NCI-H69 (cell line): ENCODE results near the gene CATSPERE.
"Not testable (repeated sequence)": the region's sequence is repeated elsewhere in the genome, so short reads cannot be mapped to it uniquely, and the experiment has no call there.

Experiments used
- DNase-seq: peaks from one replicate; lab custom pipeline; 2025; lab: John Stamatoyannopoulos, UW

The CATSPERE gene

DNA sequence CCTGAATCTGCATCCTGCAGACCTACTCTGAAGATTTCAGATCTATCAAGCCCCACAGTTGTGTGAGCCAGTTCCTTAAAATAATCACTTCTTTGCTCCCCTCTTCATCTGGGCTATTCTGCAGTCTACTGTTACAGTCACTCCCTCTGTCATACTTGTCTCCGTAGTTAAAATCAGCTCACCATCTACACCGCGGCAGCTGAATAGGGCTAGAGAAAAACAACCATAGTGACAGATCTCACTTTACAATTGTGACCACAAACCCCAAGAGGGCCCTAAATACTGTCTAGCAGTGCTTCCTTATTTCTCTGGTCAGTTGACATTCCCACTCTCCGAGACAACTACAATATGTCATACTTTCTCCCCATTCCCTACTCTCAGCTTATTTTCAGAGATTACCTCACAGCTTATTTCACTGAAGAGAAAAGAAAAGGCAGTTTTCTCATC lies 204.7 kb downstream of the CATSPERE start:
- no peak for DNase-seq

DNA sequence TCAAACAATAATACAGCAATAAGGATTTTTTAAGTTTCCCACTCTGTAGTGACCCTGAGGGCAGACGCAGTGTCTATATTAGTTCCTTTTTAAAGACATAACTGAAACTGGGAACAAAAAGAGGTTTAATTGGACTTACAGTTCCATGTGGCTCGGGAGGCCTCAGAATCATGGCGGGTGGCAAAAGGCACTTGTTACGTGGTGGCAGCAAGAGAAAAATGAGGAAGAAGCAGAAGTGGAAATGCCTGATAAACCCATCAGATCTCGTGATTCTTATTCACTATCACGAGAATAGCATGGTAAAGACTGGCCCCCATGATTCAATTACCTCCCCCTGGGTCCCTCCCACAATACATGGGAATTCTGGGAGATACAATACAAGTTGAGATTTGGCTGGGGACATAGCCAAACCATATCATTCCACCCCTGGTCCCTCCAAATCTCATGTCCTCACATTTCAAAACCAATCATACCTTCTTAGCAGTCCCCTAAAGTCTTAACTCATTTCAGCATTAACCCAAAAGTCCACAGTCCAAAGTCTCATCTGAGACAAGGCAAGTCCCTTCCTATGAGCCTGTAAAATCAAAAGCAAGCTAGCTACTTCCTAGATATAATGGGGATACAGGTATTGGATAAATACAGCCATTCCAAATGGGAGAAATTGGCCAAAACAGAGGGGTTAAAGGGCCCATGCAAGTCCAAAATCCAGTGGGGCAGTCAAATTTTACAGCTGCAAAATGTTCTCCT lies 205.8 kb downstream of the CATSPERE start:
- not testable (repeated sequence) for DNase-seq

DNA sequence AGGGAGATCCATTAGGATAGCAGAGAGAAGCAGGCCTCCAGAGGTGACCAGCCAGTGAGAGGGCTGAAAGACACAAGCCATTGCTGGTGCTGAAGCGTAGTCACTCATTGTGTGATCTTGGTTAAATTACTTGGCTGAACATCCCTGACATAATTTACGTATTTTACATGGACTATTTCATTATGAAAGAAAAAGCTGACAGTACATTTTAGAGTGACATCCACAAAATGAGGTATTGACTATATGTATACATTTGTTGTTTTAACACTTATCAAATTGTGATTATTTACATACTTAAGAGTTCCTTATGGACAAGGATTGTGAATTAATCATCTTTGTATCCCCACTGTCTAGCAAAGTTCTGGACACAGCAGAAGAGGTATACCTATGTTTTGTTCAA lies 206.7 kb downstream of the CATSPERE start:
- DNase-seq = no peak

DNA sequence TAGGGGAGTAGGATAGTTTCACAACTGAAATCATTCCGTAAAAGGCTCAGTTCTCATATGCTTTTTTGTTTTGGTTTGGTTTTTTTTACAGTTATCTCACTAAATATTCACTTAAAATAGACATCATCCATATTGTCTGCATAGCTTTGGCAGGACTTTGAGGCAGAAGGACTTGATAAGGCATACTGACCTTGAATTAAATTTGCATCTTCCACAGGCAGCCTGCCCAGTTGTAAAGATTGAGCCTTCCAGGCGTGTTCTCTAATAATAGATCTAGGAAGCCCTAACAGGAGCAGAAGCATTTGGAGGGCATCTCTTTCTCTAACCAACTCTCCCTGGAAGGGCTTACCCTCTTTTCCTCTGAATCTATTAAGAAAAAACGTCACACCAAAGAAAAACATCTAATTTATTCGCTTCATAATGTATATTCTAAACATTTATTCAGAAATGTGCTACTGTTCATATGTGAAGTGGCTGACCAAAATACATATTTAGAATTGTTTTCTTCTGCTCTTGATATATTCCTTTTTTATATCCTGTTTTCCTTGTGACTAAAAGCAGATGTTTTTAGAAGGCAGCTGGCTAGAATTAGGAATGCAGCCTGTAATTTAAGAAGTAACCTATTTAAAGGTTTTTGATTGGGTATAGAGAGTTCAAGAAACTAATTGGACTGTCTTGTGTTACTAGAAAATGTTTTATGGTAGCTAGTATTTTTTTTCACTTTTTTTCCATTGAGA lies 212.0 kb downstream of the CATSPERE start:
- no peak for DNase-seq

DNA sequence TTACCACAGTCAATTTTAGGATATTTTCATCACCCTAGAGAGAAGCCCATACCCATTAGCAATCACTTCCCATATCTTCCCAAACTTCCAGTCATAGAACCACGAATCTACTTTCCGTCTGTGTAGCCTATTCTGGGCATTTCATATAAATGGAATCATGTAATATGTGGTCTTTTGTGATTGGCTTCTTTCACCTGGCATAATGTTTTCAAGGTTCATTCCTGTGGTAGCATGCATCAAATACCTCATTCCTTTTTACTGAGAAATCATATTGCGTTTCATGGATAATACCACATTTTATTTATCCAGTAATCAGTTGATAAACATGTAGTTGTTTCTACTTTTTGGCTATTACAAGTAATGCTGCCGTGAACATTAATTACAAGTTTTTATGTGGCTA lies 213.4 kb downstream of the CATSPERE start:
- no peak for DNase-seq

DNA sequence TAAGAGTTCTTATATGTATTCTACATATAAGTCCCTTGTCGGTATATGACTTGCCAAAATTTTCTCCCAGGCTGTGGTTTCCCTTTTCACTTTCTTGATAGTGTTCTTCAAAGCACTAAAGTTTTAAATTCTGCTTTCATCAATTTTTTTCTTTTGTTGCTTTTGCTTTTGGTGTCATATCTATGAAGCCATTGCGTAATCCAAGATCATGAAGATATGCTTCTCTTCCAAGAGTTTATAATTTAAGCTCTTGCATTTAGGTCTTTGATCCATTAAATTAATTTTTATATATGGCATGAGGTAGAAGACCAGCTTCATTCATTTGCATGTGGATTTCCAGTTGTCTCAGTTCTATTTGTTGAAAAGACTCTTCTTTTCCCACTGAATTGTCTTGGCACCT lies 214.1 kb downstream of the CATSPERE start:
- no peak for DNase-seq

DNA sequence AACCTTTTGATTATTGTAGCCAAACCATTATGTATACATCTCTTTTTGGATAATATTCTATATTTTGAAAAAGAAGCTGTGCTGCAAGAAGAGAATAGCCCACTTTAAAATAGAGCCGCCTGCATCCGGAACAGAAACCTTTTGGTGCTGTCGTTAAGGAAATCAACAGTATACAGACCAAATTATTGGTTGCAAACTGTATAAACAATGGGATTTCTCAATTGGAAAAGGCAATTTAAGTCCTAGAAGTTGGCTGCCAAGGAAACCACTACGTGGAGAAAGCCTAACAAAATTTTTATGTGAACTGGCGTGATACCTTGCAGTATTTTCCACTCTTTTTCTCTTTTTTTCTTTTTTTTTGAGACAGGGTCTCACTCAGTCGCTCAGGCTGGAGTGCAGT lies 217.6 kb downstream of the CATSPERE start:
- no peak for DNase-seq

DNA sequence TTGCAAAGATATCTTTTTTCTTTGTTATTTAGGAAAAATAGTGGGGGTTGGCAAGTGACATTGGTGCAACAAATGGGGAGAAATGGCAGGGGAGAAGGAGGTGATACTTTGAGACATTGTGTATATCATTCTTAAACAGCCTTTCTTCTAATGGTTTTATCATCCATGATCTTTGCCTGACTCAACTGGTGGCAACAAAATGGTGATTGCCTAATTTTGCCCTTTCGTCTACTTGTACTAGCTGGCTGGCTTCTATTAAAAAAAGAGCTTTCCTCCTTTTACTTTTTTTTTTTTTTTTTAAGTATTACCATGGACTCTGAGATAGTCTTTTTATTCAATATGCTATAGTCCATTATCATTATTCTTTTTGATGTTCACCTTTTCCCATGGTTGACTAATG lies 219.6 kb downstream of the CATSPERE start:
- DNase-seq = no peak

DNA sequence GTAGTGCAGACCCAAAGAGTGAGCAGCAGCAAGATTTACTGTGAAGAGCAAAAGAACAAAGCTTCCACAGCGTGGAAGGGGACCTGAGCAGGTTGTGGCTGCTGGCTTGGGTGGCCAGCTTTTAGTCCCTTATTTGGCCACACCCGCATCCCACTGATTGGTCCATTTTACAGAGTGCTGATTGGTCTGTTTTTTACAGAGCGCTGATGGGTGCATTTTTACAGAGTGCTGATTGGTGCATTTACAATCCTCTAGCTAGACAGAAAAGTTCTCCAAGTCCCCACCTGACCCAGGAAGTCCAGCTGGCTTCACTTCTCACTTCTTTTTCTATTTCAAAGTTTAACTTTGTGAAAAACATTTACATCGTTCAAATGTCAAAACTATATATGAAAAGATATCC lies 221.0 kb downstream of the CATSPERE start:
- DNase-seq = not testable (repeated sequence)
